A673 (cell line): ENCODE results near the gene NPHP4.

Experiments used
- CTCF ChIP-seq: fragments of 300-800, 200-600 bp; sonication (generic); conservative IDR thresholded peaks from 2 replicates; pipeline ENCODE4 v1.5.1; 2017; ENCODE audit warnings: low read depth, mild to moderate bottlenecking, antibody characterized with exemption, low read length, moderate library complexity, mixed read lengths
- EZH2 ChIP-seq: fragments of 200-600 bp; sonication (generic); IDR thresholded peaks from 2 replicates; pipeline ENCODE4 v1.6.1; 2017; ENCODE audit warnings: borderline replicate concordance, low read depth, mild to moderate bottlenecking, mixed read lengths, antibody characterized with exemption, low read length; ENCODE audit not compliant: poor library complexity, severe bottlenecking

- no peak for TF ChIP-seq CTCF
- no peak for TF ChIP-seq EZH2
Measured at GRCh38 chr1:5933050-5933449, 59.2 kb downstream of the NPHP4 start.
